ENCODE data around the gene C17orf100. TPM values are rescaled to one million over a fixed set of nuclear protein-coding genes. Genes with fewer than 3 reads are reported as not detected.
A peak's percentile ranks its signal among the peaks of the same experiment; 100 is the strongest.

The C17orf100 gene
- total and polyA plus RNA-seq, 9 of the 15 experiments (the other 6 are each of a cell fraction or from before 2014, with no cell fraction given), result 0.04 to 1.7 (median 0.43) TPM

GRCh38 chr17:6701719-6702118 is 50.2 kb downstream of the C17orf100 start:
- in situ Hi-C loops (cut with MboI) (no loop called here), intact Hi-C loops (cut with micrococcal nuclease) (no loop called here)
- H4K20me1 ChIP-seq (replicated peaks; ENCODE audit: control insufficient read depth, insufficient read depth, low read length), result no peaks in the 10 kb centered on the region
- ChIA-PET POLR2A (interaction anchor here (0.6 kb wide), 1 partner anchor 124 kb away, joined by 3 read pairs; no protein-coding TSS in a partner anchor), CTCF (ENCODE audit: low intra/inter-chr PET ratio) (interaction anchor here (0.6 kb wide), 1 partner anchor 16 kb away, joined by 5 read pairs; no protein-coding TSS in a partner anchor)
- WGBS (ENCODE audit: insufficient coverage, low coverage, missing lambda C conversion rate), result 4% methylated on average over 10 of the region's 11 CpGs
- FAIRE-seq (peak; percentile 76), ATAC-seq (peak; percentile 99), DNase-seq (ENCODE audit: extremely low read depth in 1 of 4, low spot score in 3 of 4) (peak; percentile 67 to 81 (median 78))
- no peaks in the 10 kb centered on the region for H3K36me3 ChIP-seq (ENCODE audit: control insufficient read depth, insufficient read depth, low read length)
- H2AFZ ChIP-seq (ENCODE audit: low read depth, low read length), result no peak overlapping the region
- peaks cover 0 to 29% of the 10 kb centered on the region in 2 experiments; a peak in 3 of 5 replicates for H3K27me3 ChIP-seq (ENCODE audit: control insufficient read depth in 2 of 2, insufficient read depth in 2 of 2, low read length in 2 of 2)
- H3K4me2 ChIP-seq (ENCODE audit: insufficient read depth, low read length), result no peak overlapping the region
- H3K27ac ChIP-seq (ENCODE audit: extremely low read depth, low read depth, low read length), result no peak overlapping the region
- no peak overlapping the region for H3K9ac ChIP-seq (ENCODE audit: insufficient read depth in 1 of 2, low read depth in 2 of 2, low read length in 2 of 2)
- peaks cover 0 to 5% of the 10 kb centered on the region in 2 experiments; a peak in 1 of 5 replicates for H3K4me1 ChIP-seq (replicated peaks in 1 of 2; ENCODE audit: control insufficient read depth in 2 of 2, insufficient read depth in 2 of 2, low read length in 2 of 2)
- H3K9me3 ChIP-seq (replicated peaks; ENCODE audit: control insufficient read depth, insufficient read depth, low read depth, low read length), result no peaks in the 10 kb centered on the region
- H3K79me2 ChIP-seq (ENCODE audit: control insufficient read depth, insufficient read depth, low read length), result no peaks in the 10 kb centered on the region
- no TSS peak for BruUV-seq (replicated peaks)
- H3K4me3 ChIP-seq, result no peak overlapping the region
- no peaks in the 10 kb centered on the region for H3K9me1 ChIP-seq (ENCODE audit: control insufficient read depth, insufficient read depth, low read length)
- TF ChIP-seq HDAC1 (IDR thresholded peaks at IDR 0.05) (no peak), YBX1 (IDR thresholded peaks at IDR 0.05) (no peak), TEAD1 (CRISPR knock-in tag; IDR thresholded peaks at IDR 0.05) (no peak), TGIF2 (CRISPR knock-in tag; IDR thresholded peaks at IDR 0.05) (no peak), CBFB (CRISPR knock-in tag; IDR thresholded peaks at IDR 0.05) (no peak), VEZF1 (CRISPR knock-in tag; IDR thresholded peaks at IDR 0.05) (peak; percentile 24; the same call in 1 of the 2 replicates), CREB1 (IDR thresholded peaks at IDR 0.05) (no peak), CREB1 (CRISPR knock-in tag; IDR thresholded peaks at IDR 0.05) (no peak), ZNF253 (CRISPR knock-in tag; conservative IDR thresholded peaks at IDR 0.05) (no peak), CTCF (IDR thresholded peaks at IDR 0.05 in 2 of 3, conservative IDR thresholded peaks at IDR 0.05 in 1 of 3; ENCODE audit: insufficient read depth in 2 of 3, low read depth in 1 of 3, low read length in 3 of 3) (peak; percentile 55 to 67 (median 59); a peak in 5 of 6 replicates), ZNF764 (CRISPR knock-in tag; IDR thresholded peaks at IDR 0.05; ENCODE audit: low read depth) (no peak)

Measured in K562 (cell line).